GM12865 (cell line): ENCODE data around the gene COMT.

Source experiments
- DNase-seq: peaks from one replicate; pipeline ENCODE4 v3.0.0; 2010; ENCODE audit warnings: low read depth
- H3K4me3 ChIP-seq: 2 replicates; pipeline ENCODE4 v1.5.1; 2011; ENCODE audit warnings: mild to moderate bottlenecking, low read depth, low read length, control low read depth
- TF ChIP-seq, protein P1 (sequence below): IDR thresholded peaks from 2 replicates; pipeline ENCODE4 v1.5.1; 2011; ENCODE audit warnings: low read length, control low read depth, low read depth, inconsistent platforms; ENCODE audit not compliant: insufficient read depth; ENCODE audit errors: missing control alignments

COMT gene

DNA sequence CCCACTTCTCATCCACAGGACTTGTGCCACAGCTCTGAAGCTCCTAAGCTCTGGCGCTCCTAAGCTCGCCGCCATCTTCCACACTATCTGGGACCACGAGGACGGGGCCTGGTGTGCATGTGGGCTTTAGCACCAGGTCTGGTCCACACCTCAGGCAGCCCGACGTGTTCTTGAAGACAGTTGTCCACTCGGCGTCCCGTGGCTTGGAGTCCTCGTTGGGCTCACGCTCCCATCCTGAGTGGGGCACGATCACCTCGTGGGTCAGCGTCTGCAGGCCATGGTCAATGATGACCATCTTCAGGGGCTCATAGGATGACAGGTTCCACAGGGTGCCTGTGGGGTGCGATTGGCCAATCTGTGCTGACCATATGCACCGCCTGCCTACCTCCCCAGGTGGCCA, 37.2 kb downstream of the COMT start:
- no peak for DNase-seq
- no peak overlapping the region for H3K4me3 ChIP-seq
- TF ChIP-seq, protein P1, sequence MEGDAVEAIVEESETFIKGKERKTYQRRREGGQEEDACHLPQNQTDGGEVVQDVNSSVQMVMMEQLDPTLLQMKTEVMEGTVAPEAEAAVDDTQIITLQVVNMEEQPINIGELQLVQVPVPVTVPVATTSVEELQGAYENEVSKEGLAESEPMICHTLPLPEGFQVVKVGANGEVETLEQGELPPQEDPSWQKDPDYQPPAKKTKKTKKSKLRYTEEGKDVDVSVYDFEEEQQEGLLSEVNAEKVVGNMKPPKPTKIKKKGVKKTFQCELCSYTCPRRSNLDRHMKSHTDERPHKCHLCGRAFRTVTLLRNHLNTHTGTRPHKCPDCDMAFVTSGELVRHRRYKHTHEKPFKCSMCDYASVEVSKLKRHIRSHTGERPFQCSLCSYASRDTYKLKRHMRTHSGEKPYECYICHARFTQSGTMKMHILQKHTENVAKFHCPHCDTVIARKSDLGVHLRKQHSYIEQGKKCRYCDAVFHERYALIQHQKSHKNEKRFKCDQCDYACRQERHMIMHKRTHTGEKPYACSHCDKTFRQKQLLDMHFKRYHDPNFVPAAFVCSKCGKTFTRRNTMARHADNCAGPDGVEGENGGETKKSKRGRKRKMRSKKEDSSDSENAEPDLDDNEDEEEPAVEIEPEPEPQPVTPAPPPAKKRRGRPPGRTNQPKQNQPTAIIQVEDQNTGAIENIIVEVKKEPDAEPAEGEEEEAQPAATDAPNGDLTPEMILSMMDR: no peak

DNA sequence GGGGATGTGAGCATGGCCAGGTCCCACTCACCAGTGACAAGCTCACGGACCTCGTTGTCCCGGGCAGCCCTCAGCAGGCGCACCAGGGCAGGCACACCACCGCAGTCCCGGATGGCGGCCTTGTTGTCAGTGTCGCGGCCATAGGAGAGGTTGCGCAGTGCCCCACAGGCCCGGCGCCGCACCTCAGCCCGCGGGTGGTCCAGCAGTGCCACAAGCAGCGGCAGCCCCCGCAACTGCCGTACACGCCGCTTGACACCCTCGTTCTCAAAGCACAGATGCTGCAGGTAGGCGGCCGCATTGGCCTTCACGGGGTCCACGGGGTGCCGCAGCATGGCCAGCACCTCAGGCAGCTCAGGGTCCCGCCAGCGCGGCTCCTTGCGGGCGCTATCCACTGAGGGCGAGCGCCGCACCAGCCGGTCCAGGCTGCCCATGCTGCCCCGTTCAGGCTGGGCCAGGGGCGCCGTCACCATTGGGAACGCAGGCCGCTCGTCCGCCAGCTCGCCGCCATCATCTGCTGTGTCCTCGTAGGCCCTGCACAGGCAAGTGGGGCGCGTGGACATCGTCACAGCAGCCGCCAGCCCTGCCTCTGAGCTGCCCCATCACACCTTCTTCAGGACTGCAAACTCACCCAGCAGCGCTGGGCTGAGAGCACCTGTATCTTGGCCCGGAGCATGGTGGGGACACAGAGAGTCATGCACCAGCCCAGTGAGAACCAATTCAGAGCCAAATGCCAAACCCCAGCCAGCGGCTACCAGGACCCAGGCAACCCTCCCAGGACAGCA, 38.3 kb downstream of the COMT start:
- no peak overlapping the region for H3K4me3 ChIP-seq
- TF ChIP-seq, protein P1: no peak
- no peak for DNase-seq

DNA sequence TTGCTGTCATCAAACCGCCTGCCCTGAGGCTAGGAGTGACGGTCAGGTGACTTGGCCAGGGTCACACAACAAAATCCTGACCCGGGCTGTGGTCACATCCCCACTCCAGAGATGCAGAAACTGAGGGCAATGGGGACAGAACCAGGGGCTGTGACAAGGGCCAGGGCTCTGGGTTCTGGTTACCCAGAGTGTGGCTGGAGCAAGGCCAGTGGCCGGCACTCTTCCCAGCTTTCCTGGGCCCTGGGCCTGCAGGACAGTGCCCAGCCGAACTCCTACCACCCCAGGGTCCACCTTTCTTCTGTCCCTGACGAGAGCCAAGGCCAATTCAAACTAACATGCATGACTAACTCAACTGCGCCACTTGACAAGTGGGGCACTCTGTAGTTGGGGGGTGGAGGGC, 39.2 kb downstream of the COMT start:
- TF ChIP-seq, protein P1: no peak
- H3K4me3 ChIP-seq: no peak overlapping the region
- no peak for DNase-seq

DNA sequence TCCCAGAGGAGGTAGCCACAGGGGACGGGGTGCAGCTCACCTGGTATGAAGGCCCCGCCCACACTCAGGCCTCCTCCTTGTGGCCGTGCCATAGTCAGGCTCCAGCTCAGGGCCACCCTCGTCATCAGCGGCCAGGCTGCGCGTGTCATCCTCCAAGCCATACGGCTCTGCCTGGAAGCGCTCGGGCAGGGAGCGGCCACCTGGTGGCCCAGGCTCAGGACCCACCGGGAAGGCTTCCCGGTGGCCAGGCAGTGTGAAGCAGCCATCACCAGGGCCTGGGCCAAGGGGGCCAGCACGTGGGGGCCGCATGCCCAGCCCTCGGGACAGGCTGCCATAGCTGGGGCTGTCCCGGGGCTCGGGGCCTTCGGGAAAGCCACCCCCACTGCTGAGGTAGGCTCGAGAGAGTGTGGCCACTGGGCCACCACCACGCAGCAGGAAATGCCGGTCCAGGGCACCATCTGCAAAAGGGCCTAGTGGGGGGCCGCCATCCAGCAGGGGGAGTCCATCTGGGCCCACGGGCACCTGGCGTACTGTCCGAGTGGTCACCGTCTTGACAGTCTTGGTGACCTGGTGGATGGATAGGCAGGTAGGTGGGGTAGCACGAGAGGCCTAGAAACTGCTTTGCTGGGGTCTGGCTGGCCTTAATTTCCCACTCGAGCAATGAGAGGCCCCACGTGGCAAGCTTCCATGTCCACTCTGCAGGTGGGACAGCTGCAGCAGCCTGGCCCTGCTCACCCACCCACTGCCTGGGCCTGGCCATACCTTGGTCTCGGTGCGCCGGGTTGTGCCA, 39.8 kb downstream of the COMT start:
- TF ChIP-seq, protein P1: no peak
- no peak for DNase-seq
- H3K4me3 ChIP-seq: no peak overlapping the region

DNA sequence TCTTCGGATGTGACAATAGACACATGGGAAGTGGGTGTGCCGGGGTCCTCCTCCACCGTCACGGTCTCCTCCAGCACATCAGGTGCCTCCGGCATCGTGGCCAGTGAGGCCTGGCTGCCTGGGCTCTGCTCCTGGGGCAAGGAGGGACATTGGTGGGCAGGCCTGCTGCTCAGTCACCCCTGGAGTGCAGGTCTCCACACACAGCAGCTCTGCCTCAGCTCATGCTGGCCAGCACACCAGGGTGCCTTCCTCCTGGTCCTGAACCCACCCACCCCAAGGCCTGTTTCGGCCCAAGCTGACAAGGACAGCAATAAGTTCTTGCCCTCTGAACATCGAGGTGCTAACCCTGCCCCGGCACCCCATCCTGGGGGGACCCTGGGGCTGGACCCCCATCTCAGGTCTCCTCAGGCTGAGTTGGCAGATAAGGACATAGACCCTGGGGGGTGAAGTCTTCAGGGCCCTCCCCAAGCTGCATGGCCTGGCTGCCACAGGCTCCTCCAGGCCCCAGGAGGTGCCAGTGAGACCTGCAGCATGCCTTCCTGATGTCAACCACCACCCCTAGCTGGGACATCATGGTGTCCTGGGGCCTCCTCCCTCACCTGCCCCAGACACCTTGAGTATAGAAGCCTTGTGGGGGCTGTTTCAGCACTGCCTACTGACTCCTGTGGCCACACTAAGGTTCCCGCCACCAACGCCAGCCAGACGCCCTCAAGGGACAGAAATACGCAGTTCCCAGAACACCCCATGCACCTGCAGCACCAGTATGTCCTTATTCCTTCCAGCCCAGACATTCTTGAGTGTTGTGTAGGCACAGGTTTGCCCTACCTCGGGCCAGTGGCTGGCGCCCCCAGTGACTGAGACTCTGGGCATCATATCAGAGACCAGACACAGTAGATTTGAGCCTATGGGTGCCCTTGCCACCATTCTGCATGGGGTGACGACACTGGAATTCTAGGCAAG, 40.7 kb downstream of the COMT start:
- no peak for DNase-seq
- TF ChIP-seq, protein P1: no peak

DNA sequence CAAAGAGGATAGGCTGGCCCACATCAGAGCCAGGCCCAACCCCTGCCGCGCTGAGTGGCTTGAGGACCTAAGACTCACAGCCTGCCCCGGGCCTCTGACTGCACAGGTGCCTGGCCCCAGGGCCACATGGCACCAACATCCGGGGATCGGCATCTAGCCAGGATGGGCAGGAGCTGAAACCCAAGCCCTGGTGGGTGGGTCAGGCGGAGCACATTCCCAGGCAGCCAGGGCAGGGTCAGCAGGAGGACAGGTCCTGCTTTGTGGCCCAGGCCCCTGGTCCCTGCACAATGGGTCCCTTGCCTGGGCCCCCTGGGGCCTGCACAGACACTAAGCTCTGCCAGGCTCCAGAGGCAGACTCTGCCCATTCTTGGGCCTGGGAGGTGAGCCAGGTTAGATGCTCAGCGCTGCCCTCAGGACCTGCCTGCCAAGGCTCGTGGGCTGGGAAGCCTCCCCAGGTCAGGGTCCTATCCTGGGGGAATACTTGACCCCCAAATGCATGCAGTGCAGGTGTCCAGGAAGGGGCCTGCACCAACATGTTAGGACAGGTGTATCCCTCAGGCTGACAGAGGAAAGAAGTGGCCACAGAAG, 41.5 kb downstream of the COMT start:
- no peak for DNase-seq
- H3K4me3 ChIP-seq: no peak overlapping the region
- TF ChIP-seq, protein P1: no peak

More for the DNA sequence above, 40.7 kb downstream of the COMT start:
- H3K4me3 ChIP-seq: no peak overlapping the region
